Esophagus muscularis mucosa (tissue), 3 donors: ENCODE measurements around the gene RNLS.

Experiments used
- CTCF ChIP-seq, 3 experiments: fragments of 200-600 bp in 2 of 3; fragments of 450-650 bp in 1 of 3; sonication (generic) in 2 of 3; IDR thresholded peaks; one replicate each; pipeline ENCODE4 v1.5.1; 2017 to 2019; ENCODE audit warnings: antibody characterized with exemption in 3 of 3, mild to moderate bottlenecking in 2 of 3, moderate library complexity in 1 of 3
- EP300 ChIP-seq: sonication (generic); formaldehyde crosslinking; IDR thresholded peaks from one replicate; pipeline ENCODE4 v1.6.1; 2017; ENCODE audit warnings: antibody characterized with exemption

DNA sequence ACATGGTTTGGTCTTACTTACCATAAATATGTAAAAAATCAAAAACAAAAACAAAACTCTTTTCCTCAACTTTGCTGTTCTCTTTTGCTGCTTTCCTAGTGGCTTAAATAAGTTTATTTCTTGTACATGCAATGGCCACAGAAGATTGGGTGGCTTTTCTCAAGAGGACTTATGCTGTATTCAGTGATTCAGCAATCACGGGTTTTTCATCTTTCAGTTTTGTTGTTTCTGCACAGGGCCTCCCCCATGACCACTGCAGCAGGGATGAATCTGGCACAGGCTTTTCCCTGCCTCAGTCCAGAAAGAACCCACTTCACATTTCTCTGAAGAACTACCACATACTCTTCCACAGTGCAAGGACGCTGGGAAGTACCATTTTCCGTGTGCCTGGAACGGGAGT lies 355.0 kb downstream of the RNLS start:
- TF ChIP-seq EP300 (no peak), CTCF (IDR thresholded peaks at IDR 0.05) (no peak)
